H1 (cell line): Measurements from ENCODE around the gene TRPV4. TPM values are rescaled to one million over a fixed set of nuclear protein-coding genes. Genes with fewer than 3 reads are reported as not detected.
A peak's percentile ranks its signal among the peaks of the same experiment; 100 is the strongest.

Experiments used
- ASH2L ChIP-seq: fragments of 200-600, 300-600 bp; sonication (generic); IDR thresholded peaks from one replicate; pipeline ENCODE4 v1.7.1; 2017; ENCODE audit warnings: low read length
- CBX8 ChIP-seq: fragments of 300-800, 300-1000 bp; sonication (generic); IDR thresholded peaks from 2 replicates; pipeline ENCODE4 v1.7.1; 2016; ENCODE audit warnings: low read depth, low read length, borderline replicate concordance
- CREB1 ChIP-seq: IDR thresholded peaks from 2 replicates; pipeline ENCODE4 v1.6.1; 2012; ENCODE audit warnings: inconsistent platforms
- CTCF ChIP-seq, 3 experiments: IDR thresholded peaks; 1 replicate in 2 of 3; 2 replicates in 1 of 3; pipeline versions ENCODE4 v1.5.1 to v1.6.1; 2011; ENCODE audit warnings: low read length in 3 of 3, mild to moderate bottlenecking in 3 of 3, inconsistent platforms in 2 of 3, low read depth in 1 of 3, moderate library complexity in 1 of 3; ENCODE audit not compliant: insufficient read depth in 1 of 3; ENCODE audit errors: control extremely low read depth in 1 of 3
- EP300 ChIP-seq, 2 experiments: IDR thresholded peaks; 1 replicate in 1 of 2; 2 replicates in 1 of 2; pipeline ENCODE4 v1.6.1; 2011 to 2012; ENCODE audit warnings: low read depth in 2 of 2, low read length in 2 of 2, mild to moderate bottlenecking in 2 of 2, borderline replicate concordance in 1 of 2, inconsistent platforms in 1 of 2, moderate library complexity in 1 of 2
- RAD21 ChIP-seq, 2 experiments: IDR thresholded peaks in 1 of 2; conservative IDR thresholded peaks in 1 of 2; 2 replicates each; pipeline ENCODE4 v1.6.1; 2011; ENCODE audit warnings: low read depth in 2 of 2, low read length in 2 of 2, improper control_type of control experiment in 1 of 2, inconsistent platforms in 1 of 2, mild to moderate bottlenecking in 1 of 2, moderate library complexity in 1 of 2
- SP1 ChIP-seq: IDR thresholded peaks from 2 replicates; pipeline ENCODE4 v1.6.1; 2011; ENCODE audit warnings: low read depth, low read length
- SRF ChIP-seq: IDR thresholded peaks from 2 replicates; pipeline ENCODE4 v1.6.1; 2011; ENCODE audit warnings: mild to moderate bottlenecking, low read depth, low read length, moderate library complexity
- TCF12 ChIP-seq: IDR thresholded peaks from 2 replicates; pipeline ENCODE4 v1.6.1; 2011; ENCODE audit warnings: low read depth, mild to moderate bottlenecking, low read length
- polyA plus RNA-seq, 7 experiments: library from polyadenylated mRNA; depleted of rRNA in 3 of 7; stranded (reverse) in 5 of 7; unstranded in 2 of 7; fragments of >200 nt in 5 of 7; fragments of 200-250 nt in 2 of 7; gene quantifications; 1 replicate in 5 of 7; 2 replicates in 1 of 7; 4 replicates in 1 of 7; pipeline versions ENCODE4 v1.2.1 to v1.2.3, GENCODE V29; 2011 to 2013; ENCODE audit warnings: missing spikeins in 2 of 7, mixed read lengths in 2 of 7
- total RNA-seq: library from RNA; stranded (reverse); fragmentation: NEBNext Ultra II Directional; extraction: Animal tissue kit (Norgen Biotek cat#: 25700); gene quantifications from 2 replicates; pipeline ENCODE4 v1.2.1, GENCODE V29; 2021

Gene TRPV4
- total and polyA plus RNA-seq, 2 of the 8 experiments (the other 6 are each of a cell fraction or from before 2014, with no cell fraction given), result 2.1 to 6.2 TPM

GRCh38 chr12:109804820-109805761 is 28.1 kb downstream of the TRPV4 start (continued):
- TF ChIP-seq SRF, result no peak
- no peak for TF ChIP-seq CBX8
- no peak for TF ChIP-seq ASH2L
- TF ChIP-seq RAD21 (IDR thresholded peaks at IDR 0.05 in 1 of 2, conservative IDR thresholded peaks at IDR 0.05 in 1 of 2; ENCODE audit: low read depth in 2 of 2, low read length in 2 of 2), result peak; percentile 89 to 92
- TF ChIP-seq CREB1, result no peak
- TF ChIP-seq EP300 (IDR thresholded peaks at IDR 0.05; ENCODE audit: borderline replicate concordance in 1 of 2, low read depth in 2 of 2, low read length in 2 of 2), result no peak
- 0 out of 2 replicates have a peak, but pooled peaks have one; percentile 20 for TF ChIP-seq TCF12
- no peak for TF ChIP-seq SP1
- peak; percentile 89 to 98 (median 97) for TF ChIP-seq CTCF (IDR thresholded peaks at IDR 0.05; ENCODE audit: control extremely low read depth in 1 of 3, insufficient read depth in 1 of 3, low read depth in 1 of 3, low read length in 3 of 3)
